ENCODE results near the gene MAP10.

MAP10 gene

DNA sequence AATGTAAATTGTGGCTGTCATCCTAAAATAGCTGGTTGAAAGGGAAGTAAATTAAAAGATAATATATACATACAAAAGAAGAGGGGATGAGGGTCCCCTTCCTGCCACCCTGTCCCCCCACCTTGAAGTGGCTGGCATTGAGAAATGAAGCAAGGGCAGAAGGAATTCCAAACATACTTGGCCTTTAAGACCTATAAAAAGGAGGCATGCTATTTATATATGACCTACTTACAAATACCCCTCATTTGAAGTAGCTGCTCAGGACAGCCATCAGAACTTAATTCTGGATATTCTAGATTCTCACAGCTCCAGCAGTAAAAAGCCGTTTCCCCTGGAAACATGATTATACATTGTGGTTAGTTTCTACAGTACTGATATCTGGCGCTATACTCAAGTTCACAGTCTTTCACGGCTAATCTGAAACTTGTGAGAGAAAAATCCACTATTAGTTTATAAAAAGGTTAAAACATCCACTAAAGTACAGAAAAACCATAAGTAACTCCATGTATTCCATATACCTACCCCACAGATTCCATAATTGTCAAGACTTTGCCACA lies 9.6 kb upstream of the MAP10 start:
- DNase-seq (ENCODE audit: low read depth), result no peak

DNA sequence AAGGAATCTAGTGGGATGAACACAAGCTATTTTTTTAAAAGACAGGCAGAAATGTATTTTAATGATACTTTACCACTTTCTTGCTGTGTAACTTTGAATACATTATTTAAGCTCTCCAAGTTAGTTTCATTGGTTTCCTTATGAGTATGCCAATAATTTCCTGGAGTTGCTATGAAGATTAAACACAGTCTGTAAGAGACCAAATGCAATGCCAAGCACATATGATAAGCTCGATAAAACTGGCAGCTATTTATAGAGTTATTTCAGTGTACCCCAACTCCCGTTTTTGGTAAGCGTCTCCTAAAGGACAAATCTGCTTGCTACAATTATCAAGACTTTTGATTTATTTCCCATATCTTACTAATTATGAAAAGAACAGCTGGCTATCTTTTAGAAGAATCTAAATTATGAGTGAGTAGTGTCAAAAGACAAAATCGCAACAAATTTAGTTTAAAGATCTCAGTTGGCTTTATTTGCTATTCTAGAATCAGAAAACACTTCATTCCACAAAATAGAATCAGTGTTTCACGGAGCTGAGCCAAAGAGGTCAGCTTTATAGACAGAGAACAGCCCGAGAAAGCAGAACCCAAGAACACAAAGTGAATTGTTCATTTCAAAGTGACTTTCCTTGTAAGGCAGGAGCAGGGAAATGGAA lies 7.2 kb upstream of the MAP10 start:
- DNase-seq (ENCODE audit: low read depth), result no peak

DNA sequence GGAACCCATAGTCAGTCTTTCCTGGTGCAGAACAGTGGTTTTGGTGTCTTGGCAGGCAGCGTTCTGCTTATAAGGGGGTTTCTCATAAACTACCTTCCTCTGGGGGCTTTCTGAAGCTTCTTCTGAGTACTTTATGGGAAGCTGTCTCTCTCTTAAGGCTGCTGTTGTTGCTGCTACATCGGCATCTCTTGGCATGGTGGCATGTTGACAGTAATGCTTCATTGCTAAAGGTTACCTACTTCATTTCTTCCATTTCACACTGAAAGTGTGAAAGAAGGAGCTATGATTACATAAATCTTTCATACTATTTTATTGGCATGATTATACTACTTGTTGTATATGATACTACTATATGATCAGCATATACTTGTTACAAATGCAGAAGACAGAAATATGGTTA lies 6.3 kb upstream of the MAP10 start:
- DNase-seq (ENCODE audit: low read depth), result no peak

DNA sequence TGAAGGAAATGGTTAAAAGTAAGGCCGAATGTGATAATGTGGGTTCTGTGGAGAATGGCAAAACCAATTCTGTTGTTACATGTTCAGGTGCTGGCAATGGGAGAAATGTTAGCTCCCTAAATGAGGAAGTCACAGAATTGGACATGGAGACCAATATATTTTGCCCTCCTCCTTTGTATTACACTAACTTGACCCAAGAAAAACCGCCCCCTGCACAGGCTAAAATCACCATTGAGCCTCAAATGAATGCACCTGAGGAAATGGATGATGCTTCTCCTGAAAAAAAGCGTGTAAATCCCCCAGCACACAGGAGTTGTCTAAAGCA lies 932 bp downstream of the MAP10 start:
- no peak for DNase-seq (ENCODE audit: low read depth)

DNA sequence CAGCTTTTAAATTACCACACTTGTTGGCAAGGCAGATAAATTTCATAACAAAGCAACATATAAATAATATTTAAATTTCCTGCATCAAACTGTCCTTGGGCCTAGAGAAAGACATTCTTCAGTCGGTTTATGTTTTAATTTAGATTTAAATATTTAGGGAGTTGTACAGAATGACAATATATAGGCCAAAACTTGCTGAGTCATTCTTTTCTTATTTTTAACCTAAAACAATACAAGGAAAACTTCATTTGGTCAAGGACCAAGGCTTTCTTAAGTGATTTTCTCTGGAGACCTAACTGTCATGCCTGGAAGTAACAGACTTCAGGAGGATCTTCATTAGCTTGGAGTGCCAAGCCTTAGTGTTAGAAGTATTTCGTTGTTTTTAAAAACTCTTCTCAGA lies 5.6 kb downstream of the MAP10 start:
- no peak for DNase-seq (ENCODE audit: low read depth)

DNA sequence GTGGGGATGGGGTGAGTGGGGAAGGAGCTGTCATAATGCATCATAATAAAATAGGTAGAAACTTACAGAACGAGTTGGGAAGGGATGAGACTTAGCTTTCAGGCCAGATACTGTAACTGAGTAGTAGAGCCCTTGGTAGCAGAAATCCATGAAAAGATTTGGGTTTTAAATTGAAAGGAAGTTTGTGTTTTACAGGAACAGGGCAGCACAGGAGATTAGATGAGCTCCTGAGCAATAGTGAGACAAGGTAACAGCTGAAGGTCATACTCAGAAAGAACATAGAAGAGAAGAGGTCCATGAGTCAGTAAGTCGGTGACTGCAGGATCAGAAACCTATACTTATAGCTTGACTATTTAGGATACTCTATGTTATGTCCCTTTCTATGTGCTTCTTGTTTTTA lies 7.3 kb downstream of the MAP10 start:
- DNase-seq (ENCODE audit: low read depth), result no peak

- no peak for DNase-seq (ENCODE audit: low read depth)
Measured at GRCh38 chr1:232813097-232813496, 7.9 kb downstream of the MAP10 start.

- no peak for DNase-seq (ENCODE audit: low read depth)
Measured at GRCh38 chr1:232813760-232814159, 8.5 kb downstream of the MAP10 start.

DNA sequence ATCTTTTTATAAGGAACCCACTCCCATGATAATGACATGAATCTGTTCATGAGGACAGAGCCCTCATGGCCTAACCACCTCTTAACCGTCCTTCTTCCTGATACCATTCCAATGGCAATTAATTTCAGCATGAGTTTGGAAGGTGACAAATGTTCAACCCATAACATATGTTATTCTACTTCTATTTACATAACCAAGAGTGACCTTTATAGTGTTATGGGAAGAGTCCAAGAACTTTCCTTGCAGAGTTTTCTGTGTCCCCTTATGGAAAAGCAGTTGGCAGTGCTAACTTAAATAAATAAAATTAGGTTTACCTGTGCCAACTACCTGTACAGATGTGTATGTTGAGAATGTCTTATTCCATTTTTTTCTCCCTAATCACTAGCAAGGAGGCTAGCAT lies 11.1 kb downstream of the MAP10 start:
- DNase-seq (ENCODE audit: low read depth), result no peak

DNA sequence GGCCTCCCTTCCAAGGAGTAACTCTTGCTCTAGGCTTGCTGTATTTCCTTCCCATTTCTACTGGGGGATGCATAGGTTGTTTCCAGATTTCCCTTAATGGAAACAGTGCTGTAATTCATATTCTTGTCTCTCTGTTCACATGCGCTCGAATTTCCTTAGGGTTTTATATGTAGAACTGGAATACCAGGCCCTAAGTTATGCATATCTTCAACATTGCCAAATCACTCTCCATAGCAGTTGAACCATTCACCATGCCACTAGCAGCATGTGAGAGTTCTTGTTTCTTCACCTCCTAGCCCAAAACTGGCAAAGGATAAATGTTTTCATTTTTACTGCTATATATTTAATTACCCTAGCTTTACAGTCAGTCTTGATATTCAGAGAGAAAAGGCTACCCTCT lies 12.8 kb downstream of the MAP10 start:
- no peak for DNase-seq (ENCODE audit: low read depth)

DNA sequence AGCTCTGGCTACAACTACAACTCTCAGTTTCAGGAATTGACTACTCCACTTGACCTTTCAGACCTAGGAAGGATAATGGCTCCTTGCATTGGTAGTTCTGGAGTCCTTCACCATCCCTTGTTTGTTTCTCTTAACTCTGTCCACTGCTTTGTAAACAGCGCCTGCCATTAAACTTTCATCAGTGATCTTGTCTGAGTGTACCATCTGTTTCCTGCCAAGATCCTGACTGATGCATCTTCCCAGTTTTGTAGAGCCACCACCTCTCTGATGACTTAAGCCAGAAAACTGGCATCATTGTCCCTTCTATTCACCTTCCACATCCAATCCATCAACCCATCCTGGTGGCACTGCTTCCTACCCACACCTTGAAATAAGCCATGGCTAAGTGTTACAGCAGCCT lies 15.2 kb downstream of the MAP10 start:
- no peak for DNase-seq (ENCODE audit: low read depth)

GRCh38 chr1:232822530-232822929 lies 17.3 kb downstream of the MAP10 start:
- no peak for DNase-seq (ENCODE audit: low read depth)

- DNase-seq (ENCODE audit: low read depth), result no peak
Measured at GRCh38 chr1:232826318-232826717, 21.1 kb downstream of the MAP10 start.

DNA sequence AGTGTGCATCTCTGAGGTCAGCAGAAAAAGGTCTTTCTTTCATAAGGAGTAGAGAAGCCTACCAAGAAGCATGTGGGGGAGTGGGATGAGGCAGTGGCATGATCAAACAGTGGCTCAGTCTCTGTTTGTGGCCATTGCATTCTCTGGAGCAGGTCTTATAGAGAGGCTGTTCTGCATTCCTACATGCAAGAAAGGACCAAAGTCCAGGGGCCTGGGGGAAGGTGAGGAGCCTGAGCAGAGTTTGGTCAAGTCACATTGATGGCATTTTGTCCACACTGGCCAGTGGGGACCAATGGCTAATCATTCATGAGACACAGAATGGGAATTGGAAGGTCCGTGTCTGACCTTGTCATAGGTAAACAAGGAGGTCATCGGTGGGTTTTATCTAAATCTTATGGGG lies 25.4 kb downstream of the MAP10 start:
- no peak for DNase-seq (ENCODE audit: low read depth)

- DNase-seq (ENCODE audit: low read depth), result no peak
Measured at GRCh38 chr1:232831895-232832294, 26.7 kb downstream of the MAP10 start.

DNA sequence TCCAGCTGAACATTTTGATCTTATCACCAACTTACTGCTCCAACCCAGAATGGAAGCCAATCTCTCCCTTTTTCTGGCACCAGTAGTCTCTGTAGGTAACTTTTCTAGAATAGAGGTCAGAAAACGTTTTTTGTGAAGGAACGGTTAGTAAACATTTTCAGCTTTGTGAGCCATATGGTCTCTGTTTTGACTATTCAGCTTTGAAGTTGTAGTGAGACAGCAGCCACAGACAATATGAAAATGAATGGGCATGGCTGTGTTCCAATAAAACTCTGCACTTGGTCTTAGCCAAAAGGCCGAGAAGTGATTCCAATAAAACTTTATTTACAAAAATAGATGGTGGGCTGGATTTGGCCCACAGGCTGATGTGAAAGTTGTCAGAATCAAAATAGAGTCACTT lies 28.9 kb downstream of the MAP10 start:
- no peak for DNase-seq (ENCODE audit: low read depth)

DNA sequence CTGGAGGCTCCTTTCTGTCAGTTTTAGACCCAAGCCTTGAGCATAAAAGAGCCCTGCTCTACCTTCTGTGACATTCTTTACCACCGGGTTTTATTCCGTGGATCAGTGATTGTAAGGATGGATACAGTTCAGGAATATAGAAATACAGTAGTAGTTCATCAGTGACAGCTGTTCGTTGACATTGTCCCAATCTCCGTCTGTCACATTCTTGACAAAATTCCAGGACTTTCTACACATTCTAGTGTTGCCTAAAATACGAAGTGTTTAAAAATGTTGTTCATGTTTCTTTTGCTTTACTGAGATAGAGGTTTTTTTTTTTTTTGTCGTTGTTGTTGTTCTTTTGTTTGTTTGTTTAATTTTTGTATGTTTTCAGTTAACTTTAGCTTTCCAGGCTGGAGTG lies 29.9 kb downstream of the MAP10 start:
- no peak for DNase-seq (ENCODE audit: low read depth)

GRCh38 chr1:232837087-232837486 lies 31.9 kb downstream of the MAP10 start:
- DNase-seq (ENCODE audit: low read depth), result no peak

- DNase-seq (ENCODE audit: low read depth), result no peak
Measured at GRCh38 chr1:232841823-232842565, 36.8 kb downstream of the MAP10 start.

- DNase-seq (ENCODE audit: low read depth), result no peak
Measured at GRCh38 chr1:232844791-232845190, 39.6 kb downstream of the MAP10 start.

- DNase-seq (ENCODE audit: low read depth), result no peak
Measured at GRCh38 chr1:232845406-232845955, 40.3 kb downstream of the MAP10 start.

DNA sequence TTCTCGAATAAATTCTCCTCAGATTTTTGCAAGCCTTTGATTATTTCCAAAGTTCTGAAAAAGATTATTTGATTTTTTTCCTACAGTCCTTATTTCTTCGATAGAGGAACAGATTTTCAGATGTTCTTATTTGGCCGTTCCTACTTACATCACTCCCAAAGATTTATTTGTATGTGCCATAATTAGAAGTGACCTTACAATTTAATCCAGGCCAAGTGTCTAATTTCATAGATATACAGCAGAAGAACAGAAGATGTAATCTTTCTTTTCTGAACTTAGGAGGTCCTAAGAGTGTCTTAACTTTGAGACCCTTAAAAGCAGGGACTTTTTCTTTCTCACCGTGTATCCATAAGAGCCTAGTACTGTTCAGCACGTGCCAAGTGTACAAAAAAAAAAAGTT lies 46.3 kb downstream of the MAP10 start:
- DNase-seq (ENCODE audit: low read depth), result no peak

DNA sequence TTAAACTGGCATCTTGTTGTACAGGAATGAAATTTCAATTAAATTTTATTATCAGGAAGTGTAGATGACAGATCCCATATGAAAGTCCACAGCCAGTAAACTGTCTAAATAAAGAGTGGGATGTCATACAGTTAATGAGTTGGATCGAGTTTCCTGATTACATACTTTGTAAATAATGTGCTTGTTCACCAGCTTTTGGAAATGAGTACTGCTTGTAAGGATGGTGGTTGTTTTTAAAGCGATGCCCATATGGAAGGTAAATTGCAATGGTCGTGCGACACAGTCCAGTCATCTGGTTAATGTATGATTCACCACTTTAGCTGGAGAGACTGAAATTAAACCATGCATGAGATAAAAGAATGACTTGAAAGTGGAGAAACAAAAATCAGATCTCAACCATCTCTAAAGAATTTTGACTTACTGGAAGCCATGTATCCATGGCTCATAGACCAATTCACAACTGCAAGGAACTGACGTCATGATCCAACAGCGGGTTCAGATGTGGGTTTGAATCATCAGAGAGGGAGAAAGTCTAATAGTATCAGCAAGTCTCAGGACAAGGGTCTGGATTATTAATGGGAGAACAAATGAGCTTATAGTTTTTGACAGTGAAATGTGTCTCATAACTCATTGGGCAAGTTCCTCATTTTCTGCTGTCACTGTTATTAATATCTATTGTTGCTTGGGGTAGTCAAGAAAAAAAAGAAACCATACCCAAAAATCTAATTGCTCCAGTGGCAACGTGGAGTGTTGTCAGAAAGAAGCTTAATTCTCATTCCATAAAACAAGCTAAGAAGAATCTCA lies 49.0 kb downstream of the MAP10 start:
- DNase-seq (ENCODE audit: low read depth), result no peak

Measured in activated T-helper 9 cell treated with anti-CD3 and anti-CD28 coated beads, Interleukin-2, amount 50 U/mL, for 16 hours (primary cell).